Measurements from ENCODE around the gene HSPA1L.
"Not testable (repeated sequence)": the region's sequence is repeated elsewhere in the genome, so short reads cannot be mapped to it uniquely, and the experiment has no call there.

Gene HSPA1L

DNA sequence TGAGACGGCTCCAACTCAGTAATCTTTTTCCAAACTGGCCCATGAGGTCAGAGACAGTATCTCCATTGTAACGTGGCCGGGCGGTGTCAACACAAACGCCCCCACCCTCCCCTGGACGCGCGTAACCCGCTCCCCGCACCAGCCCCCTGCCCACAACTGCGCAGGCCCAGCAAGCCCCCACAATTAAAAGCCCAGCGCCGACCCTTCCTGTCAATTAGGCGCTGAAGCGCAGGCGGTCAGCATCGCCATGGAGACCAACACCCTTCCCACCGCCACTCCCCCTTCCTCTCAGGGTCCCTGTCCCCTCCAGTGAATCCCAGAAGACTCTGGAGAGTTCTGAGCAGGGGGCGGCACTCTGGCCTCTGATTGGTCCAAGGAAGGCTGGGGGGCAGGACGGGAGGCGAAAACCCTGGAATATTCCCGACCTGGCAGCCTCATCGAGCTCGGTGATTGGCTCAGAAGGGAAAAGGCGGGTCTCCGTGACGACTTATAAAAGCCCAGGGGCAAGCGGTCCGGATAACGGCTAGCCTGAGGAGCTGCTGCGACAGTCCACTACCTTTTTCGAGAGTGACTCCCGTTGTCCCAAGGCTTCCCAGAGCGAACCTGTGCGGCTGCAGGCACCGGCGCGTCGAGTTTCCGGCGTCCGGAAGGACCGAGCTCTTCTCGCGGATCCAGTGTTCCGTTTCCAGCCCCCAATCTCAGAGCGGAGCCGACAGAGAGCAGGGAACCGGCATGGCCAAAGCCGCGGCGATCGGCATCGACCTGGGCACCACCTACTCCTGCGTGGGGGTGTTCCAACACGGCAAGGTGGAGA is at the start of gene HSPA1L, which contains the start of gene HSPA1A:
HSPA1L (minus strand) TSS at position 259 of the 814 bp plus-strand sequence. CDS start 3,311 bp downstream, outside the sequence.
HSPA1A (plus strand) TSS at position 519 of the 814 bp plus-strand sequence; CDS start at position 733, 214 bp downstream.
- H3K4me3 ChIP-seq (ENCODE audit: low read length): peak within 1 kb of the TSS; percentile 58
- TF ChIP-seq, protein P1, sequence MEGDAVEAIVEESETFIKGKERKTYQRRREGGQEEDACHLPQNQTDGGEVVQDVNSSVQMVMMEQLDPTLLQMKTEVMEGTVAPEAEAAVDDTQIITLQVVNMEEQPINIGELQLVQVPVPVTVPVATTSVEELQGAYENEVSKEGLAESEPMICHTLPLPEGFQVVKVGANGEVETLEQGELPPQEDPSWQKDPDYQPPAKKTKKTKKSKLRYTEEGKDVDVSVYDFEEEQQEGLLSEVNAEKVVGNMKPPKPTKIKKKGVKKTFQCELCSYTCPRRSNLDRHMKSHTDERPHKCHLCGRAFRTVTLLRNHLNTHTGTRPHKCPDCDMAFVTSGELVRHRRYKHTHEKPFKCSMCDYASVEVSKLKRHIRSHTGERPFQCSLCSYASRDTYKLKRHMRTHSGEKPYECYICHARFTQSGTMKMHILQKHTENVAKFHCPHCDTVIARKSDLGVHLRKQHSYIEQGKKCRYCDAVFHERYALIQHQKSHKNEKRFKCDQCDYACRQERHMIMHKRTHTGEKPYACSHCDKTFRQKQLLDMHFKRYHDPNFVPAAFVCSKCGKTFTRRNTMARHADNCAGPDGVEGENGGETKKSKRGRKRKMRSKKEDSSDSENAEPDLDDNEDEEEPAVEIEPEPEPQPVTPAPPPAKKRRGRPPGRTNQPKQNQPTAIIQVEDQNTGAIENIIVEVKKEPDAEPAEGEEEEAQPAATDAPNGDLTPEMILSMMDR (conservative IDR thresholded peaks at IDR 0.05; ENCODE audit: low read depth, low read length): no peak
- DNase-seq (ENCODE audit: low read depth): peak; percentile 70

DNA sequence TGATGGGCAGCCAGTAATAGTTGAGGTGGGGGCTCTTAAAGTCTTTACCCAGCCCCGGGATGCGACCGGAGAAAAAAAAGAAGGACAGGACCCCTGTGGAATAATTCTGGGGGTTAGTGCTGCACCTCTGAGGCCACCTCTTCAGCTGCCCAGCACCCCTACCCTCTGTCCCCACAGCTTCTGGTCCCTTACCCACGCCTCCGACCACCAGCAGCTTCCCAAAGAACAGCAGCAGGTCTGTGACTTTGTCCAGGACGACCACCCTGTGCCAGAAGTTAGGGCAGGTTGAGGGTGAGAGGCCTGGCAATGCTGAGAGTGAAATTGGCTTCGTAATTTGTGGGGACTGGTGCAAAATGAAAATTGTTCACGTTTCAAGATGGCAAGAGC is 49.7 kb upstream of the HSPA1L start:
- TF ChIP-seq, protein P1 (conservative IDR thresholded peaks at IDR 0.05; ENCODE audit: low read depth, low read length): no peak
- no peak for DNase-seq (ENCODE audit: low read depth)

DNA sequence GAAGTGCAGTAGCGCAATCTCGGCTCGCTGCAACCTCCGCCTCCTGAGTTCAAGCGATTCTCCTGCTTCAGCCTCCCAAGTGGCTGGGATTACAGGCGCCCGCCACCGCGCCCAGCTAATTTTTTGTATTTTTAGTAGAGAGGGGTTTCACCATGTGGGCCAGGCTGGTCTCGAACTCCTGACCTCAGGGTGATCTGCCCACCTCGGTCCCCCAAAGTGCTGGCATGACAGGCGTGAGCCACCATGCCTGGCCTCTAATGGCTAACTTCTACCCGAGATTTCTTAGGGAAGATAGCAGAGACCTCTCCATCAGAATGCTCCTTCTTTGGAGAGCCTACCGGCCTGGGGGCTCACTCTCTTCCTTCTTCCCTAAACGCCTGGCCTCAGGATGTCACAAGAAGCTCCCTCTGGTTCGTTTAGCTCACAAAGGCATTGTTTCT is 49.1 kb upstream of the HSPA1L start:
- H3K4me3 ChIP-seq (ENCODE audit: low read length): peak overlapping the region; percentile 85
- DNase-seq (ENCODE audit: low read depth): not testable (repeated sequence)

More for the DNA sequence above, 49.7 kb upstream of the HSPA1L start:
- no peak overlapping the region for H3K4me3 ChIP-seq (ENCODE audit: low read length)

DNA sequence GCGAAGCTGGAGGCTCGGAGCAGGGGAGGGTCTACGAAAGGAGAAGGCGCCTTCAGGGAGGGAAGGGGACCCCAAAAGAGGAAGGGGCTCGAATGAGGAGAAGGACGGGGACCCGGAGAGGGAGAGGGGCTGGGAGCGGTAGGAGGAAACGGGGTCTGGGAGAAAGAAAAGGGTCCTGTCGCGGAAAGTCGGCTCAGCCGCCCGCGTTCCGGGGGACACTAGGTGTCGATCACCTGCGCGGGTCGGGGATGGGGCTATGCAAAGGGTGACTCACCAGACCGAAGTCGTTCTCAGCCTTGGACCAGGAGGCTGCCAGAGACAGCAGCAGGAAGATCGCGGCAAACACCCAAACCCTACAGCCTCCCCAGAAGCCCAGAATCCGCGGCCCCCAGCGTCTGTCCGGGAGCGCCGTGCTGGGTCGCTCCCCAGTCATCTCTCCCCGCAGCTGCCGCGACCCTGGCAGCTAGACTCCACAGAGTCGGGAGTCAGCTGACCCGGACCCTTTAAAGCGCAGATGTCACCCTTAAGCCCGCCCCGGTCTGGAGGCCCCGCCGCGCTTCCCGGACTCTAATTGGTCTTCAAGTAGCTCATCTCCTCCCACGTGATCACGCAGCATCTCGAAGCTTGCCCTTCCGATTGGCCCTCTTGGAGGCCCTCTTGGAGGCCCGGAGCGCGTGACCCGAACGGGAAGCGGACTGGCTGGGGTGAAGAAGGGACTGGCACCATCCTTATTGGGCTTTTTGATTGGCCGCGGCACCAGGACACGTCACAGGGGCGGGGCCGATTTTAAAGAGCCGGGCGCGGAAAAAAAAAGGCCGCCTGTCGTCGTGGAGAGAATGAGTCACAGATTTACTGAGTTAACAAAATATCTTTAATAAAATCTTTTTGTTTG is 47.5 kb upstream of the HSPA1L start, which contains the start of gene NEU1:
NEU1 (minus strand) TSS at position 478 of the 892 bp plus-strand sequence; CDS start at position 433, 45 bp downstream.
- TF ChIP-seq, protein P1 (conservative IDR thresholded peaks at IDR 0.05; ENCODE audit: low read depth, low read length): no peak
- DNase-seq (ENCODE audit: low read depth): peak; percentile 100
- H3K4me3 ChIP-seq (ENCODE audit: low read length): peak within 1 kb of the TSS; percentile 98

DNA sequence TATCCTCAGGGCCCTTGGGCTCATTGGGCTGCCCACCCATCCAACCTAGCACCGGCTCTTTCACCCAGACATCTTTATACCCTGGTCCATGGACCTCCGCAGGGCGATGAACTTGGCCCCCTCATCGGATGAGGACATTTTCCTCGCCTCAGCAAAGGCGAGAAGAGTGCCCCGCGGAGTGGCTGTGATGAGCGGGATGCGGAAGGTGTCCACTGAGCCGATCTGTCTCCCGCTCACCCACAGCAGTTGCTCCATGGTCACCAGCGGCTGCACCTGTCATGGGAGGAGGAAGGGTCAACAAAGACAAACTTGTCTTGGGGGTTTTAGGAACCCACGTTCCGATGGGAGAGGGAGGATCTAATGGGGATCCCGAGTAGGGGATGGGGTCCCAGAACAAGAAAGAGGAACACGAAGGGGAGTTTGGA is 46.8 kb upstream of the HSPA1L start:
- peak overlapping the region; percentile 98 for H3K4me3 ChIP-seq (ENCODE audit: low read length)

DNA sequence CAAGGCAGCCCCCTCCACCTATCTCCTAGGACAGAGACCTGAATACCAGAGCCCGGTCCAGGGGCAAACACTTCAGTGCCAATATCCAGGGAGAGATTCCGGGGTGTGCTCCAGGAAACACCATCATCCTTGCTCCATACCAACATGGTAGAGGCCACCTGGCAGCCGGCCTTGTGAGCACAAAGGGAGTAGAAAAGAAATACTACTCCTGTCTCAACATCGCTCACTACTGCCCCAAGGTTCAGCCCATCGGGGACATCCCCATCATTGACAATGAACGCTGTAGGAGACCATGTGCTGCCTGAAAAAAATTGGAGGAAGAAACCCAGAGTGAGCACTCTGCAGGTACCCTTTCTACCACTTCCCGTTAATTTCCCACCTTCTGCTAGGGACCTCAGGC is 46.1 kb upstream of the HSPA1L start:
- H3K4me3 ChIP-seq (ENCODE audit: low read length): no peak overlapping the region
- no peak for DNase-seq (ENCODE audit: low read depth)

More for the DNA sequence above, 46.8 kb upstream of the HSPA1L start:
- TF ChIP-seq, protein P1 (conservative IDR thresholded peaks at IDR 0.05; ENCODE audit: low read depth, low read length): no peak
- DNase-seq (ENCODE audit: low read depth): no peak

More for the DNA sequence above, 46.1 kb upstream of the HSPA1L start:
- TF ChIP-seq, protein P1 (conservative IDR thresholded peaks at IDR 0.05; ENCODE audit: low read depth, low read length): no peak

Data from retinal pigment epithelial cell (primary cell).